ENCODE measurements around the gene KRTAP5-10.

KRTAP5-10 gene

GRCh38 chr11:71542382-71542781, 23.0 kb upstream of the KRTAP5-10 start:
- H3K27me3 ChIP-seq (ENCODE audit: insufficient read depth, poor library complexity, severe bottlenecking): no peaks in the 10 kb centered on the region
- DNase-seq (ENCODE audit: low read depth in 1 of 2, low spot score in 1 of 2): no peak
- H3K4me3 ChIP-seq (replicated peaks; ENCODE audit: insufficient read depth, low read length): no peak overlapping the region
- no peak overlapping the region for H3K27ac ChIP-seq (replicated peaks)
- TF ChIP-seq POLR2AphosphoS5 (IDR thresholded peaks at IDR 0.05; ENCODE audit: low read depth) (no peak), SPI1 (IDR thresholded peaks at IDR 0.05; ENCODE audit: borderline replicate concordance, low read depth) (no peak), CTCF (IDR thresholded peaks at IDR 0.05; ENCODE audit: insufficient read depth, low read length) (no peak), GABPA (IDR thresholded peaks at IDR 0.05; ENCODE audit: low read depth) (no peak)
- TF ChIP-seq, protein P1, sequence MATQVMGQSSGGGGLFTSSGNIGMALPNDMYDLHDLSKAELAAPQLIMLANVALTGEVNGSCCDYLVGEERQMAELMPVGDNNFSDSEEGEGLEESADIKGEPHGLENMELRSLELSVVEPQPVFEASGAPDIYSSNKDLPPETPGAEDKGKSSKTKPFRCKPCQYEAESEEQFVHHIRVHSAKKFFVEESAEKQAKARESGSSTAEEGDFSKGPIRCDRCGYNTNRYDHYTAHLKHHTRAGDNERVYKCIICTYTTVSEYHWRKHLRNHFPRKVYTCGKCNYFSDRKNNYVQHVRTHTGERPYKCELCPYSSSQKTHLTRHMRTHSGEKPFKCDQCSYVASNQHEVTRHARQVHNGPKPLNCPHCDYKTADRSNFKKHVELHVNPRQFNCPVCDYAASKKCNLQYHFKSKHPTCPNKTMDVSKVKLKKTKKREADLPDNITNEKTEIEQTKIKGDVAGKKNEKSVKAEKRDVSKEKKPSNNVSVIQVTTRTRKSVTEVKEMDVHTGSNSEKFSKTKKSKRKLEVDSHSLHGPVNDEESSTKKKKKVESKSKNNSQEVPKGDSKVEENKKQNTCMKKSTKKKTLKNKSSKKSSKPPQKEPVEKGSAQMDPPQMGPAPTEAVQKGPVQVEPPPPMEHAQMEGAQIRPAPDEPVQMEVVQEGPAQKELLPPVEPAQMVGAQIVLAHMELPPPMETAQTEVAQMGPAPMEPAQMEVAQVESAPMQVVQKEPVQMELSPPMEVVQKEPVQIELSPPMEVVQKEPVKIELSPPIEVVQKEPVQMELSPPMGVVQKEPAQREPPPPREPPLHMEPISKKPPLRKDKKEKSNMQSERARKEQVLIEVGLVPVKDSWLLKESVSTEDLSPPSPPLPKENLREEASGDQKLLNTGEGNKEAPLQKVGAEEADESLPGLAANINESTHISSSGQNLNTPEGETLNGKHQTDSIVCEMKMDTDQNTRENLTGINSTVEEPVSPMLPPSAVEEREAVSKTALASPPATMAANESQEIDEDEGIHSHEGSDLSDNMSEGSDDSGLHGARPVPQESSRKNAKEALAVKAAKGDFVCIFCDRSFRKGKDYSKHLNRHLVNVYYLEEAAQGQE (IDR thresholded peaks at IDR 0.05; ENCODE audit: insufficient replicate concordance, low read depth): no peak

DNA sequence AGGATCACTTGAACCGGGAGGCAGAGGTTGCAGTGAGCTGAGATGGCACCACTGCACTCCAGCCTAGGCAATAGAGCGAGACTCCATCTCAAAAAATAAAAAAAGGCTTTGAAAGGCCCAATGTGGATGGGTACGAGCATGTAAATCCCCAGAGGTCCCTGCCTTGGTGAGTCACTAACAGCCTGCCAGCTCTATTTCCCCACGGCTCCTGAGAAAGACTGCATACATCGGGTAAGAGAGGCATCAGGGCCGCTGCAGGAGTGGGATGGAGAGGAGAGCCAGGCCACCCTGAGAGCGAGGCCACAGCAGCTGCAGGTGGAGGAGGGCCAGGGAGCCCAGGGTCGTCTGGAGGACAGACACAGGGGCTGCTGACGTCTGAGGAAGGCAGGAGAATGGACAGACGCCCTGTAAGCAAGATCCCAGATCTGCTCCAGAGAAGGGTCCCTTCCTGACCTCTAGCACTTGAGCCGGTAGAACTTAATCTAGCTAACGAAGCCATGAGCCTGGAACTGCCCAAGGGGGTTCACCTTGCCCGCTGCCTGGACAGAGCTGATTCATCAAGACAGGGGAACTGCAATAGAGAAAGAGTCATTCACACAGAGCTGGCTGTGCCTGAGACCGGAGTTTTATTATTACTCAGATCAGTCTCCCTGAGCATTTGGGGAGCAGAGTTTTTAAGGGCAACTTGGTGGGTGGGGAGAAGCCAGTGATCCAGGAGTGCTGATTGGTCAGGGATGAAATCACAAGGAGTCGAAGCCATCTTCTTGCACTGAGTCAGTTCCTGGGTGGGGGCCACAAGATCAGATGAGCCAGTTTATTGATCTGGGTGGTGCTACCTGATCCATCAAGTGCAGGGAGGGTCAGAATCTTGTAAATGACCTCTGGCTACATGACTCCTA, 22.2 kb upstream of the KRTAP5-10 start:
- TF ChIP-seq POLR2AphosphoS5 (IDR thresholded peaks at IDR 0.05; ENCODE audit: low read depth) (no peak), CTCF (IDR thresholded peaks at IDR 0.05; ENCODE audit: insufficient read depth, low read length) (no peak), SPI1 (IDR thresholded peaks at IDR 0.05; ENCODE audit: borderline replicate concordance, low read depth) (no peak), GABPA (IDR thresholded peaks at IDR 0.05; ENCODE audit: low read depth) (no peak)
- TF ChIP-seq, protein P1 (IDR thresholded peaks at IDR 0.05; ENCODE audit: insufficient replicate concordance, low read depth): no peak
- Histone ChIP-seq H3K4me3 (replicated peaks; ENCODE audit: insufficient read depth, low read length) (no peak overlapping the region), H3K27ac (replicated peaks) (peak overlapping the region; percentile 51), H3K27me3 (ENCODE audit: insufficient read depth, poor library complexity, severe bottlenecking) (no peaks in the 10 kb centered on the region)
- peak in 1 of 2 experiments; percentile 15 for DNase-seq (ENCODE audit: low read depth in 1 of 2, low spot score in 1 of 2)

- H3K27me3 ChIP-seq (ENCODE audit: insufficient read depth, poor library complexity, severe bottlenecking): no peaks in the 10 kb centered on the region
- peak overlapping the region; percentile 51 for H3K27ac ChIP-seq (replicated peaks)
- H3K4me3 ChIP-seq (replicated peaks; ENCODE audit: insufficient read depth, low read length): no peak overlapping the region
- peak; percentile 57; the same call in 1 of the 2 replicates for TF ChIP-seq SPI1 (IDR thresholded peaks at IDR 0.05; ENCODE audit: borderline replicate concordance, low read depth)
- peak; percentile 41; the same call in 1 of the 2 replicates for TF ChIP-seq POLR2AphosphoS5 (IDR thresholded peaks at IDR 0.05; ENCODE audit: low read depth)
- TF ChIP-seq, protein P1 (IDR thresholded peaks at IDR 0.05; ENCODE audit: insufficient replicate concordance, low read depth): no peak
- DNase-seq (ENCODE audit: low read depth in 1 of 2, low spot score in 1 of 2): peak in 1 of 2 experiments; percentile 79
Measured at GRCh38 chr11:71543866-71544265, 21.5 kb upstream of the KRTAP5-10 start.
